GM19463 (cell line): ENCODE measurements around the gene ZNF668.
"Not testable (repeated sequence)": the region's sequence is repeated elsewhere in the genome, so short reads cannot be mapped to it uniquely, and the experiment has no call there.

Experiments
- ATAC-seq: cut with Tn5 transposase; IDR thresholded peaks from one replicate; pipeline ENCODE4 v1.9.1; 2021; ENCODE audit warnings: mild to moderate bottlenecking, moderate library complexity; ENCODE audit not compliant: unreplicated experiment

Gene ZNF668

GRCh38 chr16:31100876-31101641 is 27.0 kb upstream of the ZNF668 start:
- not testable (repeated sequence) for ATAC-seq

DNA sequence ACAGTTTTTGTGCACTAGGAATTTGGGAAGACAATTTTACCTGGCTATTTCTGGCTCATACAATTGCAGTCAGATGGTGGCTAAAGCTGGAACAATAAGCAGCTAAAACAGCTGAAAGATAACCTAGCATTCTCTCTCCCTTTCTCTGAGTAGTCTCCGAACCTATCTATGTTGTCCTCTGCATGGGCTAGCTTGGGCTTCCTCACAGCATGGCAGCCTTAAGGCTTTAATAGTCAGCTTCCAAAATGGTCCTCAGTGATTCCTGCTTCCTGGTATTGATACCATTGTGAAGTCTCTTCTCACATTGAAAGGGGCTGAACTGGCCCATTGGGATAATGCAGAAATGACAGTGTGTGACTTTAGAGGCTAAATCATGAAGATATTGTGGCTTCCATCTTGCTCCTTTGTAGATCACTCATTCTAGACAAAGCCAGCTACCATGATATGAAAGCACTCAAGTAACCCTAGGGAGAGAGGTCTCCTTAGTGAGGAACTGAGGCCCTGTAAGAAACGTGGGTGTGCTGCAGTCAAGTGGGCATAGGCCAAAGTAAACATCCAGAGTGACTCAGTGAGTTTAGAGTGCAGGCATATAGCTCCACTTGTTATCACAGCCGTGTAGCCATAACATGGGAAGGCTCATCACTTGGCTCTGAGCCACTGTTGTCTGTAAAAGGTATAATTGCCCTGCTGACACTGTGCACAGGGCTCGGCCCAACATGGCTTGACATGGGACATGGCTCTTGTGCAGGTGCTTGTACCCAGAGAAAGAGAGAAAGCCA is 26.0 kb upstream of the ZNF668 start:
- no peak for ATAC-seq

DNA sequence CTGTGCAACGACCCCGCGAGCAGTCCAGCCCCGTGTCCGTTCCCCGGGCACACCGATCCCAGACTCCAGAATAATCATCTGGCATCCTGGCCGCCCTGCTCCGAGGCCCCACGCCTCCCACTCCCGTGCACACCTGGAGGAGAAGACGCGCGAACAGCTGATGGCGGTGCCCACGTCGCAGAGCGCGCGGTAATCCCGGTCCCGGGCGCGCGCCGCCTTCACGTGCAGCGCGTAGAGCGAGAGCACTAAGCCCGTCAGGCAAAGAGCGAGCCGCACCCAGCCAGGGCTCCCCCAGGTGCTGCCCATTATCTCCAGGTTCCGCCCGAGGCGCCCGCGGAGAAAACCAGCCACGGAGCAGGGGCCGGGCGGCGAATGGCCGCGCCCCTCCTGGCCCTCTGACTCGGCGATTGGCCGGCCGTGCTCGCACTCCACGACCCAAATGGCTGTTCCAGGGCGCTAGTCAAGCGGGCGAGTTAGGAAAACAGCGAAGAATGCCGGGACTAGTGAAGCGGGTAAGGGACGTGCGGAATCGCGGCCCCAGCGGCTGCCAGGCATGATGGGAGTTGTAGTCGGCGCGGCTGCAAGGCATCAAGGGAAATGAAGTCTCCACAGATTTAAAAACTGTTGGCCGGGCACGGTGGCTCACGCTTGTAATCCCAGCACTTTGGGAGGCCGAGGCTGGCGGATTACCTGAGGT is 20.5 kb upstream of the ZNF668 start, which contains the start of gene VKORC1:
Gene VKORC1 (minus strand): TSS at position 374 of the 697 bp plus-strand sequence. CDS start 68 bp downstream, at position 306.
- ATAC-seq = peak; percentile 87

DNA sequence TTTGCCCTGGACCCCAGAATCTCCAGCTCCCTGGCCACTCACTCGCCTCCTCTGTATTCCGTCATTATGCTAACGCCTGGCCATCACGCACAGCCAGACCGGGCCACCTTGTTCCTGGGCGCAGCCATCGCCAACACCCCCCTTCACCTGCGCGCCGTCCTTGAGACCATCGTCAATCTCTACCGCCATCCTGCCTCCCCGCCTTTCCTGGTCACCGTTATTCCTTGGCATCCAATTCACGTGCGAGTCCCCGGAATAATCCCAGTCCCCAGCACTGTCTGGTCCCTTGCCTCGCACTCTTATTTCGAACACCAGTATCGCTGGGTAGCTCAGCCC is 20.0 kb upstream of the ZNF668 start:
- no peak for ATAC-seq

GRCh38 chr16:31093132-31093703 is 19.2 kb upstream of the ZNF668 start:
- ATAC-seq = no peak

DNA sequence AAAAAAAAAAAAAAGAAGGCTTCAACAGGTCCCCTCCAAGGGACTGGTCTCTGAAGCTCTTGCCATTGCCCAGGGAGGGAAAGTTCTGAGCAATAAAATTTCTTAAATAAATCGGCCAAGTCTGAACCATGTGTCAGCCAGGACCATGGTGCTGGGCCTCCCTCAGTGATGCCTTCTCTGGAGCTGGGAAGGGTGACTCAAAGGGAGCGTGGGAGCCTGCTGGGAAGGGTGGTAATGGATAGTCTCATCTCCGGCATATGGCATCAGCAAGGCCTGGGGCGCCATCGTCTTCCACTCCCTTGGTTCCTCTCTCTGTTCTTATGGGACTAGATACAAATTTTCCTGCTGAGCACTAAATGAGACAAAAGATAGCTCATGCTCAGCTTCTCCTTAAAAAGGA is 18.3 kb upstream of the ZNF668 start:
- no peak for ATAC-seq

- no peak for ATAC-seq
These were observed 16.5 kb upstream of the ZNF668 start for GRCh38 chr16:31090540-31090939.

DNA sequence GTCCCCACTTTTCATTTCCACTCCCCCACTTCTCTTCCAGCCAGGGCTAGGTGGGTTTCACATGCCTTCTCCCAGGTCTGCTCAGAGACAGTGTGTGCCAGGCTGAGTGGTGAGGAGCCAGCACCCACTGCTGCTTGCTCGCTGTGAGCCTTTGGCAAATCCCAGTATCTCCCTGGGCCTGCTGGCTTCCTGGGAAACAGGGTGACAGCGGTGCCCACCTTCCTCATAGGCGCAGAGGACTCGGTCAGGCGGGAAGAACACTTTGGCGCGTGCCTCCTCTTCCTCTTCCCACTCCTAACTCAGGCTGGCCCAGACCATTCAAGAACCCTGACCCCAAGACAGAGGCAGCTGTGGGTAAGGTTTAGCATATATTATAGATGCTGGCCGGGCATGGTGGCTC is 15.2 kb upstream of the ZNF668 start:
- ATAC-seq = no peak

GRCh38 chr16:31088459-31089183 is 14.6 kb upstream of the ZNF668 start, which contains the start of gene PRSS53:
Gene PRSS53 (minus strand): TSS chr16:31088943. CDS start chr16:31088809, 134 bp downstream.
- no peak for ATAC-seq

DNA sequence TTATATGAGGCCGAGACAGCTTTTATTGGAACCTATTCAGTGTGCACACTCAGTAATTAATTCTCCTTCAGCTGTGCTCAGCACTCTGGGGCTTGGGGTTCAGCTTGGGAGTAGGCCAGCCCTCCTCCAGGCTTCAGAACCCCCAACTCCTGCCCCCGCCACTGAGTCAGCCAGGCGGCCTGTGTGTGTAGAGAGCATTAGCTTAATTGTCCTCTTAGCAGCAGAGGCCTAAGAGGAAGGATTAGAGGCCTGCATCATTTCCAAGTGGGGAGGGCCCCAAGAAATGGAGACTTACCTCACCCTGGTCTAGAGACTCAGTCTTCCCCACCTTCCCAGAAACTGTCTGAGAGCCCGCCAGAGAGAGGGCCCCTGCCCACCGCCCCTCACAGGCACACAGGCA is 13.9 kb upstream of the ZNF668 start:
- no peak for ATAC-seq

GRCh38 chr16:31087481-31087880 is 13.4 kb upstream of the ZNF668 start:
- ATAC-seq = no peak

GRCh38 chr16:31086629-31086906 is 12.5 kb upstream of the ZNF668 start:
- ATAC-seq = no peak

GRCh38 chr16:31085873-31086628 is 12.0 kb upstream of the ZNF668 start:
- ATAC-seq = no peak

- no peak for ATAC-seq
These were observed 11.4 kb upstream of the ZNF668 start for GRCh38 chr16:31085411-31085810.

- ATAC-seq = no peak
These were observed 10.7 kb upstream of the ZNF668 start for GRCh38 chr16:31084584-31085302.

DNA sequence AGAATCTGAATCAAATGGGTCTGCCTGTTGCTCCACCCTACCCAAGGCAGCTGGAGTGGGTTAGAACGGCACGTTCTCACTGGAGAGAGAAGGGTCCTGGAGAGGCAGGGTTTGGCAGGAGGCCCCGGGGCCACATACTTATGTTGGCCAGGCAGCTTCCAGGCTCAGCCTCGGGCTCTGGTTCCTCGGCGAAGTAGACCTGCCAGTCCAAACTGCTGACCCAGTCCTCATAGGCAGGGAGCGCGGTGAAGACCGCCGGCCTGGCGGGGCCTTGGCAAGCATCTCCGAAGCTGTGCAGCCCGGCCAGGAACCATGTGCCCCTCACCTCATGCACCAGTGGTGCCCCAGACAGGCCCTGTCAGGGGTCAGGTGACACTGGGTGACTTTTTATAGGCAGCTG is 9.9 kb upstream of the ZNF668 start:
- ATAC-seq = no peak

GRCh38 chr16:31083556-31083955 is 9.5 kb upstream of the ZNF668 start:
- no peak for ATAC-seq

GRCh38 chr16:31083081-31083480 is 9.0 kb upstream of the ZNF668 start:
- no peak for ATAC-seq

DNA sequence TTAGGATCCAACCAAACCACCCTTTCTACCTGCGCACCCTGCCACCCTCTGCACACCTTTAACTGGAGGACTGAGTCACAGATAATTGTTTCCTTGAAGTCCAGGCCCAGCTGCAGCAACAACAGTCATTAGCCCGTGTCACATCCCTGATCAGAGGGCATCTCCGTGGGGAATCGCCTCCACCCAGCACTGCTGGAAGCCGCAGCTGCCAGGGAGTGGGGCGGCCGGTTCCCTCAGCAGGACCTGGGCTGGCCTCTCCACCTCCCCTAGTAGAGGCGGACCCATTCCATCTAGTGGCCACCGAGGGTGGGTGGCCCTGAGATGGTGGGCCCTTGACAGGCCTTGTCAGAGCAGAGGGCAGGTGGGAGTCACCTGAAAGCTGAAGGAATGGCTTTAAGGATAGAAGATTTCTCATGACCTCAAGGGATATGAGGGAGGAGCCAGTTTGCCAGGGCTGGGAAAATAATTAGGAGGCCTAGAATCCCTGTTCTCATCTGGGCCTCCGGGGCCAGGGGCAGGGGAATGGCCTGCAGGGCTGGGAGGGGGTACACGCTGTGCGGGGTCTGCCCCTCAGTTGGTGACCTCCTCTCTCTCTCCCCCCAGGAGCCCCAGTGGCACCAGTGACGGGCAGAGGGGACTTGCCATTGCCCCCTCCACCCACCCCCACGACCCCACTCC is 8.5 kb upstream of the ZNF668 start:
- ATAC-seq = no peak
